Thyroid gland (tissue), 4 donors: ENCODE data around the gene PDE3A. TPM values are rescaled to one million over a fixed set of nuclear protein-coding genes. Genes with fewer than 3 reads are reported as not detected.
"Not testable (repeated sequence)": the region's sequence is repeated elsewhere in the genome, so short reads cannot be mapped to it uniquely, and the experiment has no call there.

ENCODE experiments used
- DNase-seq, 2 donors: peaks; one replicate each; pipeline ENCODE4 v3.0.0-alpha.2; 2019
- H3K27ac ChIP-seq, 3 donors: fragments of 200-600 bp; sonication (generic); 1 replicate in 2 of 3; 2 replicates in 1 of 3; pipeline ENCODE4 v1.5.1; 2016 to 2019; ENCODE audit warnings: mild to moderate bottlenecking in 1 of 3, moderate library complexity in 1 of 3
- H3K27me3 ChIP-seq: fragments of 200-600 bp; sonication (generic); one replicate; pipeline ENCODE4 v1.5.1; 2019
- H3K36me3 ChIP-seq, 2 donors: fragments of 200-600 bp; sonication (generic); one replicate each; pipeline ENCODE4 v1.5.1; 2016 to 2019
- H3K4me1 ChIP-seq, 2 donors: fragments of 200-600 bp; sonication (generic); one replicate each; pipeline ENCODE4 v1.5.1; 2017 to 2019
- H3K4me3 ChIP-seq, 3 donors: fragments of 200-600 bp; sonication (generic); replicated peaks in 1 of 3; 1 replicate in 2 of 3; 2 replicates in 1 of 3; pipeline ENCODE4 v1.5.1; 2016; ENCODE audit warnings: mild to moderate bottlenecking in 1 of 3
- H3K9me3 ChIP-seq: fragments of 200-600 bp; sonication (generic); one replicate; pipeline ENCODE4 v1.5.1; 2017
- CTCF ChIP-seq, 6 experiments: fragments of 200-600 bp in 3 of 6; fragments of 450-650 bp in 3 of 6; sonication (generic) in 3 of 6; IDR thresholded peaks; one replicate each; pipeline ENCODE4 v1.5.1; 2016 to 2019; ENCODE audit warnings: antibody characterized with exemption in 6 of 6, mild to moderate bottlenecking in 2 of 6, inconsistent platforms in 1 of 6, moderate library complexity in 1 of 6
- POLR2A ChIP-seq, 2 donors: fragments of 450-650 bp; IDR thresholded peaks; one replicate each; pipeline ENCODE4 v1.6.1; 2017; ENCODE audit warnings: antibody characterized with exemption in 2 of 2, mild to moderate bottlenecking in 2 of 2, moderate library complexity in 1 of 2
- WGBS, 2 donors: methylation state at CpG; one replicate each; pipeline ENCODE4 v1.1.5; 2017; 5-methylcytosine and 5-hydroxymethylcytosine counted together
- intact Hi-C: fragments of 100-400 bp; cut with DNase I; formaldehyde crosslinking; loops from one replicate; pipeline ENCODE4 v1.15.1; 2023
- total RNA-seq, 4 donors: library from RNA; depleted of rRNA; stranded (reverse); fragments of >200 nt; gene quantifications; one replicate each; pipeline ENCODE4 v1.2.3, GENCODE V29; 2016

The PDE3A gene
- total RNA-seq, 4 donors from 2014 or later: 2.8 to 9.9 (median 6.7) TPM

GRCh38 chr12:20604408-20605067, 236.2 kb downstream of the PDE3A start:
- H3K4me3 ChIP-seq: no peak overlapping the region
- TF ChIP-seq POLR2A (IDR thresholded peaks at IDR 0.05) (no peak), CTCF (IDR thresholded peaks at IDR 0.05) (no peak)
- H3K27me3 ChIP-seq: no peaks in the 10 kb centered on the region
- DNase-seq: no peak
- no peaks in the 10 kb centered on the region for H3K36me3 ChIP-seq
- intact Hi-C loops: no loop called here
- WGBS, 2 donors: 71 to 74% methylated on average over 3 of the region's 3 CpGs
- H3K9me3 ChIP-seq: no peaks in the 10 kb centered on the region
- H3K27ac ChIP-seq: no peak overlapping the region
- no peaks in the 10 kb centered on the region for H3K4me1 ChIP-seq

- H3K27ac ChIP-seq, DNase-seq, H3K9me3 ChIP-seq, H3K4me1 ChIP-seq, H3K36me3 ChIP-seq, H3K4me3 ChIP-seq, intact Hi-C loops, H3K27me3 ChIP-seq: not testable (repeated sequence)
- WGBS, 2 donors: 96 to 97% methylated on average over 8 of the region's 8 CpGs
Measured at GRCh38 chr12:20615020-20615419, 246.7 kb downstream of the PDE3A start.

- 94% methylated on average over 6 of the region's 6 CpGs for WGBS, 2 donors
- intact Hi-C loops: no loop called here
- TF ChIP-seq POLR2A (IDR thresholded peaks at IDR 0.05) (no peak), CTCF (IDR thresholded peaks at IDR 0.05) (no peak)
Measured at GRCh38 chr12:20616093-20616492, 247.8 kb downstream of the PDE3A start.

GRCh38 chr12:20620261-20620660, 251.9 kb downstream of the PDE3A start:
- H3K27me3 ChIP-seq: no peaks in the 10 kb centered on the region
- no peaks in the 10 kb centered on the region for H3K4me1 ChIP-seq
- no peak for DNase-seq
- intact Hi-C loops: no loop called here
- no peaks in the 10 kb centered on the region for H3K36me3 ChIP-seq
- TF ChIP-seq CTCF (IDR thresholded peaks at IDR 0.05) (no peak), POLR2A (IDR thresholded peaks at IDR 0.05) (no peak)
- H3K4me3 ChIP-seq: no peak overlapping the region
- no peak overlapping the region for H3K27ac ChIP-seq
- 90 to 92% methylated on average over 2 of the region's 2 CpGs for WGBS, 2 donors
- no peaks in the 10 kb centered on the region for H3K9me3 ChIP-seq

More at GRCh38 chr12:20616093-20616492, 247.8 kb downstream of the PDE3A start:
- no peaks in the 10 kb centered on the region for H3K36me3 ChIP-seq
- H3K9me3 ChIP-seq: no peaks in the 10 kb centered on the region
- no peak overlapping the region for H3K4me3 ChIP-seq
- no peak for DNase-seq
- no peaks in the 10 kb centered on the region for H3K4me1 ChIP-seq
- H3K27me3 ChIP-seq: no peaks in the 10 kb centered on the region
- H3K27ac ChIP-seq: no peak overlapping the region

- no peak for DNase-seq
- WGBS, 2 donors: 69 to 70% methylated on average over 5 of the region's 5 CpGs
- H3K27ac ChIP-seq: no peak overlapping the region
- no peaks in the 10 kb centered on the region for H3K36me3 ChIP-seq
- peaks cover 5 to 7% of the 10 kb centered on the region in 2 donors for H3K4me1 ChIP-seq
- intact Hi-C loops: no loop called here
- no peaks in the 10 kb centered on the region for H3K9me3 ChIP-seq
- no peak overlapping the region for H3K4me3 ChIP-seq
- TF ChIP-seq POLR2A (IDR thresholded peaks at IDR 0.05) (no peak), CTCF (IDR thresholded peaks at IDR 0.05) (peak in 1 of 6 experiments; percentile 20)
- no peaks in the 10 kb centered on the region for H3K27me3 ChIP-seq
Measured at GRCh38 chr12:20624718-20625117, 256.4 kb downstream of the PDE3A start.
